GM19023 (cell line): Measurements from ENCODE around the gene STAM.

Experiments
- ATAC-seq: cut with Tn5 transposase; IDR thresholded peaks from one replicate; pipeline ENCODE4 v1.9.1; 2021; ENCODE audit warnings: mild to moderate bottlenecking, moderate library complexity; ENCODE audit not compliant: unreplicated experiment

Gene STAM

GRCh38 chr10:17645621-17646345 lies 1.8 kb downstream of the STAM start:
- no peak for ATAC-seq

- ATAC-seq: no peak
These were observed 3.4 kb downstream of the STAM start for GRCh38 chr10:17647326-17647725.

- ATAC-seq: no peak
These were observed 4.5 kb downstream of the STAM start for GRCh38 chr10:17648243-17649035.

GRCh38 chr10:17649052-17649451 lies 5.1 kb downstream of the STAM start:
- no peak for ATAC-seq

- ATAC-seq: no peak
These were observed 5.9 kb downstream of the STAM start for GRCh38 chr10:17649836-17650235.

- no peak for ATAC-seq
These were observed 6.5 kb downstream of the STAM start for GRCh38 chr10:17650416-17650815.

GRCh38 chr10:17651896-17652295 lies 7.9 kb downstream of the STAM start:
- ATAC-seq: no peak

GRCh38 chr10:17652585-17652984 lies 8.6 kb downstream of the STAM start:
- no peak for ATAC-seq

GRCh38 chr10:17655009-17655408 lies 11.1 kb downstream of the STAM start:
- ATAC-seq: no peak

- peak; percentile 88 for ATAC-seq
These were observed 11.7 kb downstream of the STAM start for GRCh38 chr10:17655567-17656146.

- ATAC-seq: no peak
These were observed 13.2 kb downstream of the STAM start for GRCh38 chr10:17657103-17657500.

GRCh38 chr10:17659365-17659764 lies 15.4 kb downstream of the STAM start:
- ATAC-seq: no peak

- no peak for ATAC-seq
These were observed 17.0 kb downstream of the STAM start for GRCh38 chr10:17660921-17661320.

- ATAC-seq: no peak
These were observed 17.6 kb downstream of the STAM start for GRCh38 chr10:17661510-17661909.

GRCh38 chr10:17662193-17663138 lies 18.5 kb downstream of the STAM start:
- no peak for ATAC-seq

- no peak for ATAC-seq
These were observed 19.5 kb downstream of the STAM start for GRCh38 chr10:17663450-17663849.

GRCh38 chr10:17665747-17666146 lies 21.8 kb downstream of the STAM start:
- ATAC-seq: no peak

GRCh38 chr10:17668435-17669184 lies 24.7 kb downstream of the STAM start:
- no peak for ATAC-seq

- no peak for ATAC-seq
These were observed 25.4 kb downstream of the STAM start for GRCh38 chr10:17669185-17669872.

GRCh38 chr10:17671307-17671706 lies 27.4 kb downstream of the STAM start:
- no peak for ATAC-seq
